Fibroblast of skin of back (primary cell): ENCODE data around the gene ACAD8.
"Not testable (repeated sequence)": the region's sequence is repeated elsewhere in the genome, so short reads cannot be mapped to it uniquely, and the experiment has no call there.

Experiments
- DNase-seq: peaks from one replicate; pipeline ENCODE4 v3.0.0-alpha.2; 2013

The ACAD8 gene

DNA sequence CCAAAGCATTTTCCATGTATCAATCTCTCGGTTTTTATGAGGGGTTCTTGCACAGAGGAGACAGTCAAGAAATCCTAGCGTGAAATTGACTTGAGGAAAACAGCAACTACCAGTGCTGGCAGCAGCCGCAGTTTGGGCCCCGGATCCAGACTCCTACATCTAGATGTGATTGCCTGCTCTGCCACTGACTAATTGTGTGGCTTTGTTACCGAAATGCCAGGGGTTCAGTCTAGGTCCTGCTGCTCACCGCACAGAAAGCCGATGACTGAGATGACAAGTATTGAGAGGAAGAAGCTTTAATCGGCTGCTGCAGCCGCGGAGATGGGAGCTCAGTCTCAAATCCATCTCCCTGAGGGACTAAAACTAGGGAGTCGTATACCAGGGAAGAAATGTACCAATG lies 14.6 kb downstream of the ACAD8 start:
- no peak for DNase-seq

DNA sequence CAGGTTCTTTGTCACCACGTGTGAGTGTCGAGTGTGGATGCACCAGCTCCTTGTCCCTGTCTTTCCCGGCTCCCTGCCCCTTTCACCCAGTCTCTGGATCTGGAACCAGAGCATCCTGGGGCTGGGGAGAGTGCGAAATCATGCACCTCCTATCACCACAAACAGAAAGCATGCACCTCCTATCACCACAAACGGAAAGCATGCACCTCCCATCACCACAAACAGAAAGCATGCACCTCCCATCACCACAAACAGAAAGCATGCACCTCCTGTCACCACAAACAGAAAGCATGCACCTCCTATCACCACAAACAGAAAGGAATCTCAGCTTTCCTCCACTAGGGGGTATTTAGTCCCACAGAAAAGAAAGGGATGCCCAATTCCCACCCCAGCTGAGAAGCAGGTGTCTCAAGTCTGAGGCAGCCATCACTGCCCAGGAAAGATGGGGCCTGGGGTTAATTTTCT lies 16.9 kb downstream of the ACAD8 start:
- DNase-seq, result no peak

DNA sequence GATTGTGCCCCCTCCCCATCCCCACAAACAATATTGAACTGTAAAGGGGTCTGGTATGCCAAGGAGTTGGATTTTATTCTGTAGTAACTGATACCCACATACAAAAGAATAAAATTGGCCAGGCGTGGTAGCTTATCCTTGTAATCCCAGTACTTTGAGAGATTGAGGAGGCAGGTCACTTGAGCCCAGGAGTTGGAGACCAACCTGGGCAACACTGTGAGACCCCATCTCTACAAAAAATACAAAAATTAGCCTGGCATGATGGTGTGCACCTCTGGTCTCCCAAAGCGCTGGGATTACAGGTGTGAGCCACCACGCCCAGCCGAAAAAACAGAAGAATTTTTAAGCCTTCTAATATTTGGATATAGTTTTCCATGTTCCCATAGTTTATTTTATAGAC lies 18.6 kb downstream of the ACAD8 start:
- no peak for DNase-seq

DNA sequence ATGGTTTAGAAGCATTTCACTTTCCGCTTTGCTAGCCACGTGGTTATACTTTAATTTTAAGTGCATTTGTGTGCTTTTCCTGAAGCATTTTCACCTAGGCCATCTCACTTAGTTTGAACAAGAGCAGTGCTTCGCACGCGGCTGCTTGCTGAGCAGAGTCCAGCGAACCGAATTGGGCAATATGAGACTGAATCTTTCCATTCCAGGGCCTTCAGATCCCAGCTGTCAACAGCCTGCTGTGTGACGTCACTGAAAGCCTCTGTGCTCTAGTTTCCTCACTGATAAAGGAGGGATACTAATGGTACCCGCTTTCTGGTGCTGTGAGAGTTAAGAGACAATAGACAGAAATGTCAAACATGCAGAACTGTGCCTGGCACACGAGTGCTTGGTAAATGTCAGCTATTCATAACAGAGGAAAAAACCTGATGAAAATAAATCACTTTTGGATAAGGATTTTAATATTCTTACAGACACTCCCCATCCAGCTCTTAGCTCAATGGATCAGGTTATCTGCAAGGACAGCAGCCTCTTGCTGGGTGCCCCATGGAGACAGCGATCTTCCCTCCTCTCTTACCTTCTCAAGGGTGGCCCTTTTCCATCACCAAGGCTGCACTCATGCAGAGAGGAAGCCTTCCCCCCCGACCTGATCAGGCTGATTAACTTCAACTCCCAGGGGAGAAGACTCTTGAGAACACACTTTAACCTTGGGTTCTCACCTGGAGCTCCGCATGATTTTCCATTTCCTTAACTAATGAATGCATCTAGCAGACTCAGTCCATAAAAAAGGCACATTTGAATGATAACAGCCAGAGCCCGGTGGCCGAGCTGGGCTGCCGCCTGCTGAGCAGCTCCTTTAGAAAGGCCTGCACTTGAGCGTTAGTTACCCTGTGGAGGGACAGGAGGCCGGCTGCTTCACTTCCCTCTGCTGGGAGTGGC lies 19.3 kb downstream of the ACAD8 start:
- no peak for DNase-seq

DNA sequence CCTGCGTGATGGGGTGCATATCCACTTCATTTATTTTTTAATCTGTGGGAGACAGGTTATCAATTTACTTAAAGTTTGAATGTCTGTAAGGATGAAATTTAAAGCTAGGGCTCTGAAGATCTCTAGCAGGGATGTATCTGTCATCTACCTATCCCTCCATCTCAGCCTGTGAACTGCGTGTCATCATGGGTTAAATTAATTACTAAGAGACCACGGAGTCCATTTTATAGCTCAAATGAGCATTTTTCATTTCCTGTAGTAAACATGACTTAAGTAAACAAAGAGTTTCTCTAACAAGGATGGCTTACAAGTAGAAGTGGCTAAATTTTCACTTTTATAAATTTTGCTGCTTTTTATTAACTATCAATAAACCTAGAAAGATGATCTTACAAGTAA lies 19.9 kb downstream of the ACAD8 start:
- no peak for DNase-seq

DNA sequence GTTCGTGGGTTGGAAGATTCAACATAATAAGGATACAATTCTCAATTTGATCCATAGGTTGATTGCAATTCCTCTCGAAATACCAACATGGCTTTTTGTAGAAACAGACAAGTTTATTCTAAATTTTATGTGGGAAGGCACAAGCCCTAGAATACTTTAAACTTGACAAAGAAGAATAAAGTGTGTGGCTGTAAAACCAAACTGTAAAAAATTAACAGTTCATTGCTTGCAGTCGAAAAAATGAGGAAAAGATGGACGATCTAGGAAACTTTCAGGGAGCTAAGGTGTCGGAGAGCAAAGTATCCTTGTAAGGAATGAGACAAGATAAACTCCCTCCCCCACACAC lies 21.8 kb downstream of the ACAD8 start:
- no peak for DNase-seq

DNA sequence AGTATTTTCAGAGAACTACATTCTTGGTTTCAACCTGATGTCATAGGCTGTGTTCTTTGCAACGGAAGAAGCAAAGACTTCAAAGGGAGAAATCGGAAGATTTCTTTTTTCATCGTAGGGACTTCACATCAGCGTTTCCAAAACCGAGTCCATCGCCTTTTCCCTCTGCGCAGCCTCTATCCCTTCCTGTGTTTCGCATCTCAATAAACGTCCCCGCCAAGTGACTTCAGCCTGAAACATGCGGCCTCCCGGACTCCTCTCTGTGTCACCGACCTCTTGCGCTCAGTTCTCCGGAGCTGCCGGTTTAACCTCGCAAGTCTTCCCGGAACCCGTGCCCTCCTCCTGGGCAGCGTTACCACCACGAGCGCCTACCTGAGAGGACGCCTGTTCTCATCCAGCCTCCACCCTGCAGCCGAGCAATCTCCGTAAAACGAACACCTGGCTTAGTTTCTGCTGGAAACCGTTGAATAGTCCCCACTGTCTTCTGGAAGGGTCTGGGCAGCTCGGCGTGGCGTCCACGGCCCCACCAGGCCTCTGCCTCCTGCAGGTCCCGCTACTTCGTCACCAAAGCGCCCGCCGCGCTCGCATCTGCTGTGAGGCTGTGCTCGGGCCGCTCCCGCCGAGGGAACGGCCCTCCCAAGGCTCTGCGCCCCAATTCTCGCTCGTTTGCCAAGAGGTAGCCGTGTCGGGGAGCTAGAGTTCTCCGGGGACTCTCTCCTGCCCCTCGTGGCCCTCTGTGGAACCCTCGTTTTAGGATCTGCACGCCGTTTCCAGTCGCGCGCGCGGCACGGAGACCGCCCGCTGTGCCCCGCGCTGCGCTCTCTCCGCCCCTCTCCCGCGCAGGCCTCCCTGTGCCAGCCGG lies 22.4 kb downstream of the ACAD8 start, which contains the start of gene GLB1L3:
GLB1L3 (plus strand) TSS at position 846 of the 862 bp plus-strand sequence. CDS start 362 bp downstream, outside the sequence.
- peak; percentile 22 for DNase-seq

DNA sequence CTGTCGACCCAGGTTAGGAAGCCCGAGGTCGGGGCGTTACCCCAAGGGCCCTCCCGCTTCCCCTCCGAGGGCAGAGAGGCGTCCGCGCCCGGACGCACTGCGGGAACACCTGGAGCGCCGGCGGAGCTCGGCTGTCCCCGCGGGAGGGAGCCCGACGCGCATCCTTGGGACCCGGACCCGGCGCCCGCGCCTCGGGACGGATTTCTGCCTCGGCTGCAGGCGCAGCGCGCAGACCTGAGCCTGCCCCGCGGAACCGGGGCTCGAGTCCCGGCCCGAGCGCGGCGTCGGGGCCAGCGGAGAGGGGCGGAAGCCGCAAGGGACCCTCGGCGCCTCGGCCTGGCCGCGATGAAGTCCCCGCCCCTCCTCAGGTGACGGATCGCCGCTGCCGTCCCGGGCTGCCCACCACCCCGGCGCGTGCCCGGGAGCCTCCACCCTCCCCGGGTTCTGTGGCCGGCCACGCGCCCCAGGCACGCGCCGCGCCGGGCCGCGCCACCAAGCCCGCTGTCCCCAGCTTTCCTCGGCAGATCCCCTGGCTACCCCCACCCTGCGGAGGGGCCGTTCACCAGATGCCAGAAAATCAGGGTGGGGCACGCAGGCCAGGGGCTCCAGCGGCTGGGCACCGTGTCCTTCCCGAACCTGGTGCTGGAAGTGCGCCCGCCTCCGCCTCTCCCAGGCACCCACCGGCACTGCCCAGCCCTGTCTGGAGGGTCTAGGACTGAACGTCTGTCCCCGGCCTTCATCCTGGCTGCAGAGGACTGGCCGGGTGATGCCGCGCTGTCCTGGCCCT lies 23.2 kb downstream of the ACAD8 start:
- DNase-seq, result no peak

DNA sequence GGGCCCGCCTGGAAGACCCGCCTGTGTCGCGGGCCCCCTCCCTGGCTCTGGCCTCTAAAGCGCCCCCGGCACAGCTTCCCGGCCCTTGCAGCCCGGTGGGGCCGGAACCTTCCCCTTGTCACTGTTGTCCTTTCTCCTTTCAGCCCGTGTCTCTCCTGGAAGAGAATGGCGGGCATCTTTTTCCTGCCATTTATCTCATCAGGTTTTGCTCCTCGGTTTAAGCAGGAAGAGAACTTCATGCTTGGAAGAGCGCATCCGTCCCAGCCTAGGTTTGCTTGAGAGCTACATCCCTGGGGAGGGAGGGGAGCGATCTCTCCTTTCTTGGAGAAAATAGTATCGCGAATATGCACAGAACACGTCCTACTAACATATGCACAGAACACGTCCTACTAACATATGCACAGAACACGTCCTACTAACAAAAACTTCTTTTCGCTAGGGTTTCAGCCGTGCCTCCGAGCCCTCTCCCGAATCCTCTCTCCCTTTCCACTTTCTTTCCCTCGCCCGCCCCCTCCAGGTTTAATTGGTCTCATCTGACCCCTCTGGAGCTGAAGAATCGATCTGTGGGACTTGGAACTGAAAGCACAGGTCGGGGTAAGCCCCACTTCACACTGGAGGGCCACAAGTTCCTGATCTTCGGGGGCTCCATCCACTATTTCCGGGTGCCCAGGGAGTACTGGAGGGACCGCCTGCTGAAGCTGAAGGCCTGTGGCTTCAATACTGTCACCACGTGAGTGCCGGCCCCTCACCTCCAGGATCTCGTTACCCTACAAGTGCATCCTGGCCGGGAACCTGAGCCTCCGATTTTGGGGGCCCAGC lies 24.0 kb downstream of the ACAD8 start:
- DNase-seq, result no peak

DNA sequence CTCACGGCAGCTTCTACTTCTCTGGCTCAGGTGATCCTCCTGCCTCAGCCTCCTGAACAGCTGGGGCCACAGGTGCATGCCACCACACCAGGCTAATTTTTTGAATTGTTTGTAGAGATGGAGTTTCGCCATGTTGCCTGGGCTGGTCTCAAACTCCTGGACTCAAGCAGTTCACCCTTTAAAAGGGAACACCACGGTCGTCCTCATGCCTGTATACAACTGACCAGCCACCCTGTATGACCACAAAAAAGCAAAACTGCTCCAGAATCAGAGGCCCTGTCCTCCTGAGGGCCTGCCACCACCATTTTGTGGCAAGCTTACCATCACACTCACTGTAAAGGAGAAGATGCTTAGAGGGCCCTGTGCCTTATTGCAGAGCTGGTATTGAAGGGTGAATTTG lies 25.0 kb downstream of the ACAD8 start:
- no peak for DNase-seq

DNA sequence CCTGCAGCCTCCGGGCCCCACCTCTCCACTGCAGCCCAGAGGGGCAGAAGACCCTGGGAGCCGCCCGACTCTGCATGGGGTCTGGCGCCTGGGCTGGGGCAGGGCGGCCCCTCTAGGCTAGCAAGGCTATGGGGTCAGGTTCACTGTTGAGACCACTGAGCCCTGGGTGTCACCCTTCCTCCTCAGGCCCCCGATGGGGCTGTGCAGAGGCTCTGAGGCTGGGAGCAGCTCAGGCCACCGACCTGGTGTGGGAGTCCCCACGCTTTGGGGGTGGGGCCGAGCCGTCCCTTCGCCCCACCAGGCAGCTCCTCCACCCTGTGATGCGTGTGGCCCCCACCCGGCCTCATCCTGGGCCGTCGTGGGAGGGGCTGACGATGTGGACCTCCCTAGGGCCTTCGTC lies 28.3 kb downstream of the ACAD8 start:
- not testable (repeated sequence) for DNase-seq

DNA sequence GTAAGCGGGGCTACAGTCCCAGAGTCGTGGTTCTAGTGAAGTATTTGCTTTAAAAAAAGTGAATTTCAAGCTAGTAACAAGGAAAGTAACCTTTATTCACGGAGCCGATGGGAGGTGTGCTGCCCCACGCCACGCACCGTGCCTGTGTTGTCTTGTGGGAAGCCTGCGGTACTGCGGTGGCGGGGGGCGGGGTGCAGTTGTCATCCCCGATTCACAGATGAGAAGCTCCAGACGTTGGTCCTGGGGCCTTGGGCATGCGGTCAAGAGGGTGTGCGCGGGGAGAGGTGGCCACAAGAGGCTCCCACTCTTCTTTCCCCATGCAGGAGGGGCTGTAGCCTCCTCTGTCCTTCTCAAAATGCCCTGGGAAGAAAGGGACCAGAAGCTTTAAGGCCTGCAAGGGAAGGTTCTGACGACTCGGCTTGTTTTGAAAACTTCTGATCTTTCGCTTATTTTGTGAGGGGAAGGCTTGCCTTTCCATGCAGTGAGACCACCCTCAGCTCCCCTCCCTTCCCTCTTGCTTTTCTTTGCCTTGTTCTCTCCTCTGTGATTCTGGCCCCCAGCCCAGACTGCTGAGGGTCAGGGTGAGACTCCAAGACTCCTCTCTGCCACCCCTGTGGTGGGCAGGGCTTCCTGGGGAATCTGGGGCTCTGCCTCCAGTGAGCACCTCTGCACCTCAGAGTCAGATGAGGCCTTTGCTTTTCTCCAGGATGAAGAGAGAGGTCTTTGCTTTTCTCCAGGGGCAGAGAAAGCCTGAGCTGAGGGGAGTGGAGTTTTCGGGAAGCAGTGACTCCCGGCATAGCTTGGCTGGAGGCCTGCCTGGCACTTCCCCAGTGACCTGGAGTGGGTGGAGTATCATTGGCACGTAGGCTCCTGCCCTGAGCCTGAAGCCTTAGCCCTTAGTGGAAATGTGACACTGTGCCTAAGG lies 29.0 kb downstream of the ACAD8 start:
- DNase-seq, result no peak

DNA sequence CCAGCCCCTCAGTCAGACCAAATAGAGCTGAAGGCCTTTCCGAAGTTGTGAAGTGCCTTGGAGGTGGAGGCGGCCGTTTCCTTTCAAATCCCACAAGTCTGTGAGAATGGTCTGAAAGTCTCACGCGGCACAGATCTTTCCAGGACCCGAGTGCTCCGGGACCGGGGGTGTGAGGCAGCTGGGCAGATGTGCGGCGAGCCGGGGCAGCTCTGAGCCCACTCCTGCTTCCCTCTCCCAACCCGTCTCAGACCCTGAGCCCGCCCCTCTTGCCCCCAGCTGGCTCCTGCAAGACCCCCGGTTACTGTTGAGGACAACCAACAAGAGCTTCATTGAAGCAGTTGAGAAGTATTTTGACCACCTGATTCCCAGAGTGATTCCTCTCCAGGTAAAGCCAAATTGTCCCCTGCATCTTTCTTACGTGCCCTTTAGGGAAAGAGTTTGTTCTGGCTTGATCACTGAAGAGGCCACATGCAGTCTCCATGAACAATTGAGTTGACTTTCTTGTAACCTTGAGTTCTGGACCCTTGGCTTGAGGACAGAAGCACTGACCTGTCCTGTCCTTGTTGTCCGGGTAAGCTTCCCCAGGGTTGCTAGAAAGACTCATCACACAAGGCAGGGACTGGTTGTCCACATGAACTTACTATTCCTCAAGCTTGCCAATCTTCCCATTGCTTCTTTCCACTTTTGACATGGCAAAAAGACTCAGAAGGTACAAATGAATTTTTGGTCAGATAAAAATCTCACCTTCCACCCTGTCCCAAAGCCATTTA lies 30.3 kb downstream of the ACAD8 start:
- DNase-seq, result no peak

DNA sequence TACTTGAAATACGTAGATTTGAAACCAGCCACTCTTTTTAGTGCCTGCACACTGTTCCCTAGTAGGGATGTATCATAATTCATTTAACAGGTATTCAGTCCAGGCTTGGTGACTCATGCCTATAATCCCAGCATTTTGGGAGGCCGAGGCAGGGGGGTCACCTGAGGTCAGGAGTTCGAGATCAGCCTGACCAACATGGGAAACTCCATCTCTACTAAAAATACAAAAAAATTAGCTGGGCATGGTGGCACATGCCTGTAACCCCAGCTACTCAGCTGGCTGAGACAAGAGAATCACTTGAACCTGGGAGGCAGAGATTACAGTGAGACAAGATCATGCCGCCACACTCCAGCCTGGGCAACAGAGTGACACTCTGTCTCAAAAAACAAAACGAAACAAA lies 31.0 kb downstream of the ACAD8 start:
- DNase-seq, result not testable (repeated sequence)

DNA sequence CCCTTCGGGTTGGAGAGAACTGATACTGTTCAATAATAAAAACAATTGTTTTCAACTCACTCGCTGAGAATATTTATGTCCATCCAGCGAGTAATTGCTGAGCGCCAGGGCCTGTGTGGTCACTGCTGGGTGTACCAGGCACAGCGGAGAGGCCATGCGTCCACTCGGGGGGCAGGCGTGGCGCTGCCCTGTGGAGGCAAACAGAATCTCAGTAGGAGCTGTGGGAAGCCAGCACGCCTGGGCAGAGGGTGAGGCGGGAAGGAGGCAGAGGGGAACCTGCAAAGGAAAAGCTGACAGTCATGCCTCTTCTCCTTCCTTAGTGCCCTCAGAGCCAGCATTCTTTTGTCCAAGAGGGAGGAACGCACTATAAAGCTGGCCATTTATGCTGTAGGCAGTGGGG lies 34.2 kb downstream of the ACAD8 start:
- DNase-seq, result no peak

DNA sequence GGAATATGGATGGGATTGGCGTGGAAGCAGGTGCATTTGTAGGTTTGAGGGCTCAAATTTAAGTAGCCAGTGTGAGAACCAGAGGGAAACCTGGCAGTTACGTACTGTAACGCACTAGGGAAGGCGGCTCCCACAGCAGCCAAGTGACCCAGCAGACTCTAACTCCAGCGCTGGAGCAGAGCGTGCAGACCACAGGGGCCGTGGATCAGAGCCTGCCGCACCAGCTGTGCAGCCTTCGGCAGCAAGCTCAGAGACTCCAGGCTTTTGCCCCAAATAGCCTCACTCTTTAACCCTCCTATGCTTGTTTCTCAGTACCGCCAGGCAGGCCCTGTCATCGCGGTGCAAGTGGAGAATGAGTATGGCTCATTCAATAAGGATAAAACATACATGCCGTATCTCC lies 35.1 kb downstream of the ACAD8 start:
- DNase-seq, result no peak

DNA sequence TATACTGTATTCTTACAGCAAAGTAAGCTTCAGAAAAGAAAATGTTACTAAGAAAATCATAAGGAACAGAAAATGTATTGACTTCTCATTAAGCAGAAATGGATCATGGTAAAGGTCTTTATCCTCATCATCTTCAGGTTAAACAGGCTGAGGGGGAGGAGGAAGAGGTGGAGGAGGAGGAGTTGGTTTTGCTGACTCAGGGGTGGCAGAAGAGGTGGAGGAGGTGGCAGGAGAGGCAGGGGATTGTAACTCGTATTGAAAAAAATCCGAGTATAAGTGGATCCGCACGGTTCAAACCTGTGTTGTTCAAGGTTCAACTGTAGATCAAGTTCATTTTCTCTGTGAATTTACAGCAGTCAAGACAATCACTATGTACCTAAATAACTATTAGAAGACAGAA lies 35.8 kb downstream of the ACAD8 start:
- no peak for DNase-seq

DNA sequence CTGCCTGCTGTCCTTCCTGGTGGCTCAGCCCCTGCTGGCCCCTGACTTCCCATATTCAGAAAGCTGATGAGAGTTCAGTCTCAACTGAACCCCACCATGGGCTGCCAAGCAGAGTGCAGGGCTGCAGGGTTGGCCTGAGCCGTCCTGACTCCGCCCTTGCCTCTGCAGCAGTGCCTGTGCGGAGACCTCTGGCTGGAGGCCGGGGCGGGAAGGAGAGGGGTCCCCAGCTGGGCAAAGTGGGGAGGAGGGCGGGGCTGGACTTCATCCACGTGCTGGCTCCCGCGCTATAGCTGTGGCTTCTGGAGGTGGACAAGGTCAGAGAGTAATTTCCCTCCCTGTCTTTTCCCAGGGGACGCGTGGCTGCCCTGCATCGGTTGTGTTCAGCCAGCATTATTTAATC lies 36.4 kb downstream of the ACAD8 start:
- no peak for DNase-seq

DNA sequence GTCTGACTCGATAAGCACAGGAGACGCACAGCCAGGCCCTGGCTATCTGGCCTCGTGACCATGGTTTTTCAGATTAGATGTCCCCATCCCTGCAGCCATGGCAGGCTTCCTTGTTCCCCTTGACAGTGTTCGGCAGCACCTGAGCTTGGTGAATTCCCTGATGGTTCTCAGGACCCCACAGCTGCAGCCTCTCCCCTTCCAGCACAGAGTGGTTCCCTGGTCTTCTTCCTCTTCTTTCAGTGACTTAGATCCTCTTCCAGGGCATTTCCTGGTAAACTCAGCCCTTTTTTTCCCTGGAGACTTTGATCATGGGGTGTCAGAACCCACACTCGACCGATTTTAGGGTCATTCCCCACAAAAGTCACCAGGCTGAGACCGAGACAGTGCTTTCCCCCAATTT lies 37.3 kb downstream of the ACAD8 start:
- DNase-seq, result no peak

DNA sequence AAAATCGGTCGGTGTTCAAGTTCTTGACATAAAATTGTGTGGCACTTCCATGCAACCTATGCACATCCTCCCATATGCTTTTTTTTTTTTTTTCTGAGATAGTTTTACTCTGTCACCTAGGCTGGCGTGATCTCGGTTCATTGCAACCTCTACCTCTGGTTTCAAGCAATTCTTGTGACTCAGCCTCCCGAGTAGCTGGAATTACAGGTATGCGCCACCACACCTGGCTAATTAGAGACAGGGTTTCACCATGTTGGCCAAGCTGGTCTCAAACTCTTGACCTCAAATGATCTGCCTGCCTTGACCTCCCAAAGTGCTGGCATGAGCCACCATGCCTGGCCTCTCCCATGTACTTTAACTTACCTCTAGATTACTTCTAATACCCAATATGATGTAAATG lies 37.8 kb downstream of the ACAD8 start:
- no peak for DNase-seq
